ENCODE results near the gene PITPNM1.

The PITPNM1 gene

GRCh38 chr11:67535561-67535960 lies 30.4 kb upstream of the PITPNM1 start:
- Mint-ChIP-seq H3K27ac (no peak overlapping the region), H3K9me3 (peaks cover 20% of the 10 kb centered on the region), H3K4me3 (no peak overlapping the region), H3K36me3 (ENCODE audit: low read depth) (no peaks in the 10 kb centered on the region), H3K27me3 (peaks cover 5% of the 10 kb centered on the region), H3K4me1 (ENCODE audit: low read depth) (no peaks in the 10 kb centered on the region)
- intact Hi-C loops (cut with micrococcal nuclease) = no loop called here

- H3K4me3 Mint-ChIP-seq = no peak overlapping the region
- intact Hi-C loops (cut with micrococcal nuclease) = no loop called here
- no peak overlapping the region for H3K27ac Mint-ChIP-seq
These were observed 29.0 kb upstream of the PITPNM1 start for GRCh38 chr11:67534070-67534679.

GRCh38 chr11:67532889-67533288 lies 27.7 kb upstream of the PITPNM1 start:
- H3K4me3 Mint-ChIP-seq = no peak overlapping the region
- peaks cover 8% of the 10 kb centered on the region for H3K27me3 Mint-ChIP-seq
- H3K36me3 Mint-ChIP-seq (ENCODE audit: low read depth) = no peaks in the 10 kb centered on the region
- H3K4me1 Mint-ChIP-seq (ENCODE audit: low read depth) = peaks cover 8% of the 10 kb centered on the region
- peaks cover 20% of the 10 kb centered on the region for H3K9me3 Mint-ChIP-seq
- H3K27ac Mint-ChIP-seq = no peak overlapping the region
- intact Hi-C loops (cut with micrococcal nuclease) = no loop called here

More at GRCh38 chr11:67534070-67534679, 29.0 kb upstream of the PITPNM1 start:
- Mint-ChIP-seq H3K9me3 (peaks cover 20% of the 10 kb centered on the region), H3K4me1 (ENCODE audit: low read depth) (peaks cover 6% of the 10 kb centered on the region), H3K36me3 (ENCODE audit: low read depth) (no peaks in the 10 kb centered on the region), H3K27me3 (peaks cover 6% of the 10 kb centered on the region)

- H3K27me3 Mint-ChIP-seq = peaks cover 14% of the 10 kb centered on the region
- H3K27ac Mint-ChIP-seq = no peak overlapping the region
- intact Hi-C loops (cut with micrococcal nuclease) = no loop called here
These were observed 25.1 kb upstream of the PITPNM1 start for GRCh38 chr11:67530282-67530592.

GRCh38 chr11:67528376-67528775 lies 23.2 kb upstream of the PITPNM1 start:
- intact Hi-C loops (cut with micrococcal nuclease) = no loop called here
- peaks cover 14% of the 10 kb centered on the region for H3K27me3 Mint-ChIP-seq
- H3K4me1 Mint-ChIP-seq (ENCODE audit: low read depth) = peaks cover 8% of the 10 kb centered on the region
- H3K36me3 Mint-ChIP-seq (ENCODE audit: low read depth) = no peaks in the 10 kb centered on the region
- H3K9me3 Mint-ChIP-seq = peaks cover 5% of the 10 kb centered on the region
- H3K27ac Mint-ChIP-seq = no peak overlapping the region
- no peak overlapping the region for H3K4me3 Mint-ChIP-seq

More at GRCh38 chr11:67530282-67530592, 25.1 kb upstream of the PITPNM1 start:
- Mint-ChIP-seq H3K36me3 (ENCODE audit: low read depth) (no peaks in the 10 kb centered on the region), H3K9me3 (peaks cover 20% of the 10 kb centered on the region), H3K4me3 (no peak overlapping the region), H3K4me1 (ENCODE audit: low read depth) (peaks cover 8% of the 10 kb centered on the region)

GRCh38 chr11:67525275-67525976 lies 20.3 kb upstream of the PITPNM1 start:
- no peak overlapping the region for H3K27ac Mint-ChIP-seq
- no peaks in the 10 kb centered on the region for H3K36me3 Mint-ChIP-seq (ENCODE audit: low read depth)
- intact Hi-C loops (cut with micrococcal nuclease) = no loop called here
- H3K27me3 Mint-ChIP-seq = peaks cover 13% of the 10 kb centered on the region
- no peak overlapping the region for H3K4me3 Mint-ChIP-seq
- no peaks in the 10 kb centered on the region for H3K9me3 Mint-ChIP-seq
- H3K4me1 Mint-ChIP-seq (ENCODE audit: low read depth) = peaks cover 8% of the 10 kb centered on the region

GRCh38 chr11:67524480-67524808 lies 19.3 kb upstream of the PITPNM1 start:
- Mint-ChIP-seq H3K4me1 (ENCODE audit: low read depth) (peaks cover 4% of the 10 kb centered on the region), H3K9me3 (no peaks in the 10 kb centered on the region), H3K27me3 (peaks cover 13% of the 10 kb centered on the region), H3K4me3 (no peak overlapping the region), H3K36me3 (ENCODE audit: low read depth) (no peaks in the 10 kb centered on the region), H3K27ac (no peak overlapping the region)
- intact Hi-C loops (cut with micrococcal nuclease) = no loop called here

- Mint-ChIP-seq H3K36me3 (ENCODE audit: low read depth) (no peaks in the 10 kb centered on the region), H3K9me3 (no peaks in the 10 kb centered on the region), H3K27me3 (peaks cover 12% of the 10 kb centered on the region), H3K4me1 (ENCODE audit: low read depth) (no peaks in the 10 kb centered on the region), H3K4me3 (no peak overlapping the region), H3K27ac (no peak overlapping the region)
- intact Hi-C loops (cut with micrococcal nuclease) = no loop called here
These were observed 18.7 kb upstream of the PITPNM1 start for GRCh38 chr11:67523556-67524479.

- H3K27ac Mint-ChIP-seq = no peak within 1 kb of the TSS
- H3K4me1 Mint-ChIP-seq (ENCODE audit: low read depth) = no peaks in the 10 kb centered on the region
- H3K27me3 Mint-ChIP-seq = peaks cover 13% of the 10 kb centered on the region
- H3K36me3 Mint-ChIP-seq (ENCODE audit: low read depth) = no peaks in the 10 kb centered on the region
- H3K9me3 Mint-ChIP-seq = no peaks in the 10 kb centered on the region
- intact Hi-C loops (cut with micrococcal nuclease) = no loop called here
- no peak within 1 kb of the TSS for H3K4me3 Mint-ChIP-seq
These were observed 17.8 kb upstream of the PITPNM1 start, which contains the start of gene CABP2 for GRCh38 chr11:67522844-67523555. Gene CABP2 (minus strand): TSS chr11:67523446. CDS start chr11:67523326, 120 bp downstream.

- no peaks in the 10 kb centered on the region for H3K4me1 Mint-ChIP-seq (ENCODE audit: low read depth)
- no peak overlapping the region for H3K4me3 Mint-ChIP-seq
- no peaks in the 10 kb centered on the region for H3K9me3 Mint-ChIP-seq
- intact Hi-C loops (cut with micrococcal nuclease) = no loop called here
- no peaks in the 10 kb centered on the region for H3K36me3 Mint-ChIP-seq (ENCODE audit: low read depth)
- peaks cover 10% of the 10 kb centered on the region for H3K27me3 Mint-ChIP-seq
- no peak overlapping the region for H3K27ac Mint-ChIP-seq
These were observed 17.2 kb upstream of the PITPNM1 start for GRCh38 chr11:67522338-67522737.

- Mint-ChIP-seq H3K4me1 (ENCODE audit: low read depth) (no peaks in the 10 kb centered on the region), H3K36me3 (ENCODE audit: low read depth) (no peaks in the 10 kb centered on the region), H3K9me3 (no peaks in the 10 kb centered on the region), H3K27me3 (peaks cover 8% of the 10 kb centered on the region), H3K4me3 (no peak overlapping the region), H3K27ac (no peak overlapping the region)
- intact Hi-C loops (cut with micrococcal nuclease) = no loop called here
These were observed 16.8 kb upstream of the PITPNM1 start for GRCh38 chr11:67521924-67522323.

- H3K9me3 Mint-ChIP-seq = no peaks in the 10 kb centered on the region
- H3K4me3 Mint-ChIP-seq = no peak overlapping the region
- H3K27ac Mint-ChIP-seq = no peak overlapping the region
- H3K27me3 Mint-ChIP-seq = peaks cover 8% of the 10 kb centered on the region
- H3K4me1 Mint-ChIP-seq (ENCODE audit: low read depth) = no peaks in the 10 kb centered on the region
- H3K36me3 Mint-ChIP-seq (ENCODE audit: low read depth) = no peaks in the 10 kb centered on the region
- intact Hi-C loops (cut with micrococcal nuclease) = no loop called here
These were observed 16.0 kb upstream of the PITPNM1 start for GRCh38 chr11:67520856-67521824.

GRCh38 chr11:67519726-67520125 lies 14.6 kb upstream of the PITPNM1 start:
- intact Hi-C loops (cut with micrococcal nuclease) = no loop called here
- H3K36me3 Mint-ChIP-seq (ENCODE audit: low read depth) = no peaks in the 10 kb centered on the region

More at GRCh38 chr11:67519726-67520125, 14.6 kb upstream of the PITPNM1 start:
- H3K4me1 Mint-ChIP-seq (ENCODE audit: low read depth) = no peaks in the 10 kb centered on the region
- H3K27ac Mint-ChIP-seq = no peak overlapping the region
- H3K27me3 Mint-ChIP-seq = peaks cover 16% of the 10 kb centered on the region
- no peak overlapping the region for H3K4me3 Mint-ChIP-seq
- no peaks in the 10 kb centered on the region for H3K9me3 Mint-ChIP-seq
